ENCODE results near the gene NPEPL1.

DNA sequence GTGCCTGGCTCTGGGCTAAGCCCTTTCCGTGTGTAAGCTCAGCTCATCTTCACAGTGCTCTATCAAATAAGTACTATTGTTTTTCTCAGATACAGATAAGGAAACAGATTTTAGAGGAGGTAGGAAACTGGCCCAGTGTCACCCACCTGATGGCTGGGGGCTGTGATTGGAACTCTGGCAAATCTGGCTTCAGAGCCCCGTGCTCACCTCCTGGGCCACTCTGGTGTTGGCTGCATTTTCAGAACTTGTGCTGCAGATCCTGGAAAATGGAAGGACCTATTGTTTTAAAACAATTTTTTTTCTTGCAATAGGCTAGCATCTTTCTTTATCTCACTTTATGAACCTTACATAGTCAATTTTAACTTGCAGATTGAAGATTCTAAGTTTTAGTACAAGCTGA lies 35.8 kb upstream of the NPEPL1 start:
- TF ChIP-seq, protein P1, sequence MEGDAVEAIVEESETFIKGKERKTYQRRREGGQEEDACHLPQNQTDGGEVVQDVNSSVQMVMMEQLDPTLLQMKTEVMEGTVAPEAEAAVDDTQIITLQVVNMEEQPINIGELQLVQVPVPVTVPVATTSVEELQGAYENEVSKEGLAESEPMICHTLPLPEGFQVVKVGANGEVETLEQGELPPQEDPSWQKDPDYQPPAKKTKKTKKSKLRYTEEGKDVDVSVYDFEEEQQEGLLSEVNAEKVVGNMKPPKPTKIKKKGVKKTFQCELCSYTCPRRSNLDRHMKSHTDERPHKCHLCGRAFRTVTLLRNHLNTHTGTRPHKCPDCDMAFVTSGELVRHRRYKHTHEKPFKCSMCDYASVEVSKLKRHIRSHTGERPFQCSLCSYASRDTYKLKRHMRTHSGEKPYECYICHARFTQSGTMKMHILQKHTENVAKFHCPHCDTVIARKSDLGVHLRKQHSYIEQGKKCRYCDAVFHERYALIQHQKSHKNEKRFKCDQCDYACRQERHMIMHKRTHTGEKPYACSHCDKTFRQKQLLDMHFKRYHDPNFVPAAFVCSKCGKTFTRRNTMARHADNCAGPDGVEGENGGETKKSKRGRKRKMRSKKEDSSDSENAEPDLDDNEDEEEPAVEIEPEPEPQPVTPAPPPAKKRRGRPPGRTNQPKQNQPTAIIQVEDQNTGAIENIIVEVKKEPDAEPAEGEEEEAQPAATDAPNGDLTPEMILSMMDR (IDR thresholded peaks at IDR 0.05): no peak
- TF ChIP-seq POLR2A (IDR thresholded peaks at IDR 0.05): no peak
- TF ChIP-seq POLR2AphosphoS5 (IDR thresholded peaks at IDR 0.05; ENCODE audit: insufficient read depth in 1 of 2, low read depth in 1 of 2): no peak
